SK-N-SH (cell line): ENCODE measurements around the gene DHCR24. TPM values are rescaled to one million over a fixed set of nuclear protein-coding genes. Genes with fewer than 3 reads are reported as not detected.

ENCODE experiments used
- CTCF ChIA-PET: fragments of 300-600, 350-600 bp; formaldehyde crosslinking; extraction: SDS; loops from one replicate; lab custom pipeline; 2021; lab: Yijun Ruan, JAX
- POLR2A ChIA-PET: fragments of 350-600 bp; sonication (Branson Sonifier 250); formaldehyde crosslinking; extraction: SDS; loops from one replicate; lab custom pipeline; 2020; ENCODE audit warnings: antibody characterized with exemption, inconsistent platforms; lab: Yijun Ruan, JAX
- DNase-seq: peaks from one replicate; pipeline ENCODE4 v3.0.0; 2012
- H2AFZ ChIP-seq: fragments of 200-600 bp; sonication (generic); 2 replicates; pipeline ENCODE4 v1.8.1; 2016; ENCODE audit warnings: antibody characterized with exemption, mild to moderate bottlenecking, low read depth
- H3F3A ChIP-seq: fragments of 200-600 bp; sonication (generic); replicated peaks from 2 replicates; pipeline ENCODE3; 2016; ENCODE audit warnings: antibody characterized with exemption, mild to moderate bottlenecking; ENCODE audit not compliant: insufficient read depth
- H3K27ac ChIP-seq, 2 experiments: fragments of 200-500 bp in 1 of 2; fragments of 200-600 bp in 1 of 2; sonication (Bioruptor generic) in 1 of 2; sonication (generic), shearing (Covaris generic) in 1 of 2; 2 replicates each; pipeline versions ENCODE4 v1.5.1 to v1.6.1; 2014 to 2016; ENCODE audit warnings: low read depth in 2 of 2, inconsistent platforms in 1 of 2, low read length in 1 of 2, mild to moderate bottlenecking in 1 of 2, mixed read lengths in 1 of 2
- H3K27me3 ChIP-seq: fragments of 200-600 bp; sonication (generic), shearing (Covaris generic); 2 replicates; pipeline ENCODE4 v1.6.1; 2016; ENCODE audit warnings: mixed run types; ENCODE audit not compliant: insufficient read depth
- H3K36me3 ChIP-seq, 2 experiments: fragments of 200-500 bp in 1 of 2; fragments of 200-600 bp in 1 of 2; sonication (Bioruptor generic) in 1 of 2; sonication (generic) in 1 of 2; replicated peaks in 1 of 2; 2 replicates each; pipeline versions ENCODE3 to v1.5.1; 2014 to 2016; ENCODE audit warnings: low read length in 1 of 2, mild to moderate bottlenecking in 1 of 2; ENCODE audit not compliant: insufficient read depth in 2 of 2, control insufficient read depth in 1 of 2
- H3K4me1 ChIP-seq, 2 experiments: fragments of 200-500 bp in 1 of 2; fragments of 200-600 bp in 1 of 2; sonication (Bioruptor generic) in 1 of 2; sonication (generic), shearing (Covaris generic) in 1 of 2; 2 replicates each; pipeline versions ENCODE4 v1.5.1 to v1.6.1; 2014 to 2016; ENCODE audit warnings: low read depth in 1 of 2, low read length in 1 of 2, mixed run types in 1 of 2; ENCODE audit not compliant: insufficient read depth in 2 of 2, control insufficient read depth in 1 of 2
- H3K4me2 ChIP-seq: fragments of 200-600 bp; sonication (generic), shearing (Covaris generic); 2 replicates; pipeline ENCODE4 v1.6.1; 2017; ENCODE audit warnings: mixed run types
- H3K4me3 ChIP-seq, 2 experiments: fragments of 200-500 bp in 1 of 2; fragments of 200-600 bp in 1 of 2; sonication (Bioruptor generic) in 1 of 2; sonication (generic), shearing (Covaris generic) in 1 of 2; 2 replicates each; pipeline versions ENCODE4 v1.5.1 to v1.8.1; 2014 to 2016; ENCODE audit warnings: low read depth in 2 of 2, inconsistent platforms in 1 of 2, low read length in 1 of 2, mild to moderate bottlenecking in 1 of 2, mixed read lengths in 1 of 2, moderate library complexity in 1 of 2
- H3K79me2 ChIP-seq: fragments of 200-600 bp; sonication (generic); 2 replicates; pipeline ENCODE4 v1.8.1; 2017; ENCODE audit warnings: mild to moderate bottlenecking; ENCODE audit not compliant: insufficient read depth
- H3K9ac ChIP-seq: fragments of 200-600 bp; sonication (generic); 2 replicates; pipeline ENCODE4 v1.6.1; 2017; ENCODE audit warnings: mixed run types
- H3K9me2 ChIP-seq: fragments of 200-600 bp; sonication (generic); 2 replicates; pipeline ENCODE4 v1.6.1; 2017; ENCODE audit warnings: mixed run types
- H3K9me3 ChIP-seq: fragments of 200-600 bp; sonication (generic); 2 replicates; pipeline ENCODE4 v1.6.1; 2017; ENCODE audit warnings: mixed run types, mild to moderate bottlenecking, moderate library complexity
- H4K20me1 ChIP-seq: fragments of 200-600 bp; sonication (generic); 2 replicates; pipeline ENCODE4 v1.6.1; 2017; ENCODE audit warnings: mild to moderate bottlenecking, mixed run types; ENCODE audit not compliant: insufficient read depth
- CHD2 ChIP-seq: fragments of 150-350 bp; IDR thresholded peaks from 2 replicates; pipeline ENCODE4 v1.6.1; 2018; ENCODE audit warnings: low read length; ENCODE audit not compliant: partially characterized antibody
- ELF1 ChIP-seq: IDR thresholded peaks from 2 replicates; pipeline ENCODE4 v1.4.0; 2012
- EZH2phosphoT487 ChIP-seq: fragments of 200-600 bp; sonication (generic); IDR thresholded peaks from 2 replicates; pipeline ENCODE4 v1.6.1; 2017; ENCODE audit warnings: low read depth, mixed run types, mild to moderate bottlenecking, antibody characterized with exemption, moderate library complexity, borderline replicate concordance
- FOSL2 ChIP-seq: IDR thresholded peaks from 2 replicates; pipeline ENCODE4 v1.4.0; 2012; ENCODE audit warnings: low read depth, mild to moderate bottlenecking, moderate library complexity, borderline replicate concordance
- GATA2 ChIP-seq: sonication (generic); formaldehyde crosslinking; IDR thresholded peaks from 2 replicates; pipeline ENCODE4 v1.5.0; 2020; ENCODE audit warnings: mild to moderate bottlenecking, missing genetic modification reagents
- MXI1 ChIP-seq: IDR thresholded peaks from 2 replicates; pipeline ENCODE4 v1.6.1; 2012; ENCODE audit warnings: mild to moderate bottlenecking, low read depth, low read length, improper control_type of control experiment
- NFIC ChIP-seq: IDR thresholded peaks from 2 replicates; pipeline ENCODE4 v1.4.0; 2012; ENCODE audit warnings: borderline replicate concordance
- NRF1 ChIP-seq: IDR thresholded peaks from 2 replicates; pipeline ENCODE4 v1.6.1; 2012; ENCODE audit warnings: low read depth, mild to moderate bottlenecking, low read length
- SMC3 ChIP-seq: IDR thresholded peaks from 2 replicates; pipeline ENCODE4 v1.6.1; 2012; ENCODE audit warnings: low read depth, low read length, improper control_type of control experiment
- TAF1 ChIP-seq: IDR thresholded peaks from 2 replicates; pipeline ENCODE4 v1.6.1; 2012; ENCODE audit warnings: low read depth, mild to moderate bottlenecking, low read length, moderate library complexity, borderline replicate concordance
- TCF12 ChIP-seq: IDR thresholded peaks from 2 replicates; pipeline ENCODE4 v1.4.0; 2012
- TEAD4 ChIP-seq: IDR thresholded peaks from 2 replicates; pipeline ENCODE4 v1.4.0; 2012; ENCODE audit warnings: mild to moderate bottlenecking, borderline replicate concordance; ENCODE audit not compliant: insufficient read depth
- WGBS: methylation state at CpG from one replicate; pipeline ENCODE4 v1.1.6; 2017; ENCODE audit warnings: low lambda C conversion rate; 5-methylcytosine and 5-hydroxymethylcytosine counted together
- polyA plus RNA-seq, 3 experiments: library from polyadenylated mRNA; depleted of rRNA; stranded (reverse); fragments of >200 nt; gene quantifications; 2 replicates each; pipeline ENCODE4 v1.2.3, GENCODE V29; 2012
- TF ChIP-seq, protein P1 (sequence below): fragments of 150-350 bp; IDR thresholded peaks from 2 replicates; pipeline ENCODE4 v1.6.1; 2017; ENCODE audit warnings: antibody characterized with exemption, low read length, low read depth, borderline replicate concordance
- TF ChIP-seq, protein P2 (sequence below): IDR thresholded peaks from 2 replicates; pipeline ENCODE4 v1.4.0; 2012; ENCODE audit warnings: low read depth
- TF ChIP-seq, protein P3 (sequence below): fragments of 200-600 bp; sonication (generic); IDR thresholded peaks from 2 replicates; pipeline ENCODE4 v1.6.1; 2017; ENCODE audit warnings: antibody characterized with exemption, mild to moderate bottlenecking, moderate library complexity
- TF ChIP-seq, protein P4 (sequence below): fragments of 150-350 bp; IDR thresholded peaks from 2 replicates; pipeline ENCODE4 v1.6.1; 2016; ENCODE audit warnings: mild to moderate bottlenecking, low read depth, low read length

Gene DHCR24
- polyA plus RNA-seq, 1 of the 3 experiments (the other 2 are of a cell fraction): 4.3 TPM

GRCh38 chr1:54845772-54846171 lies 41.2 kb downstream of the DHCR24 start:
- 98% methylated on average over 5 of the region's 5 CpGs for WGBS
- H4K20me1 ChIP-seq: no peaks in the 10 kb centered on the region
- H2AFZ ChIP-seq: no peak overlapping the region
- no peak for DNase-seq
- no peaks in the 10 kb centered on the region for H3K79me2 ChIP-seq
- ChIA-PET CTCF (no interaction called here), POLR2A (no interaction called here)
- no peaks in the 10 kb centered on the region for H3K27me3 ChIP-seq
- no peak overlapping the region for H3K27ac ChIP-seq
- no peak overlapping the region for H3K4me2 ChIP-seq
- H3K9me2 ChIP-seq: no peaks in the 10 kb centered on the region
- no peaks in the 10 kb centered on the region for H3K9me3 ChIP-seq
- no peaks in the 10 kb centered on the region for H3K36me3 ChIP-seq
- no peak overlapping the region for H3K9ac ChIP-seq
- no peaks in the 10 kb centered on the region for H3F3A ChIP-seq
- TF ChIP-seq EZH2phosphoT487 (no peak), GATA2 (CRISPR knock-in tag) (no peak), TCF12 (no peak), ELF1 (no peak), SMC3 (no peak), NRF1 (no peak), NFIC (no peak), MXI1 (no peak)
- TF ChIP-seq, protein P1, sequence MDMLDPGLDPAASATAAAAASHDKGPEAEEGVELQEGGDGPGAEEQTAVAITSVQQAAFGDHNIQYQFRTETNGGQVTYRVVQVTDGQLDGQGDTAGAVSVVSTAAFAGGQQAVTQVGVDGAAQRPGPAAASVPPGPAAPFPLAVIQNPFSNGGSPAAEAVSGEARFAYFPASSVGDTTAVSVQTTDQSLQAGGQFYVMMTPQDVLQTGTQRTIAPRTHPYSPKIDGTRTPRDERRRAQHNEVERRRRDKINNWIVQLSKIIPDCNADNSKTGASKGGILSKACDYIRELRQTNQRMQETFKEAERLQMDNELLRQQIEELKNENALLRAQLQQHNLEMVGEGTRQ: no peak
- no peaks in the 10 kb centered on the region for H3K4me1 ChIP-seq
- H3K4me3 ChIP-seq: no peak overlapping the region

DNA sequence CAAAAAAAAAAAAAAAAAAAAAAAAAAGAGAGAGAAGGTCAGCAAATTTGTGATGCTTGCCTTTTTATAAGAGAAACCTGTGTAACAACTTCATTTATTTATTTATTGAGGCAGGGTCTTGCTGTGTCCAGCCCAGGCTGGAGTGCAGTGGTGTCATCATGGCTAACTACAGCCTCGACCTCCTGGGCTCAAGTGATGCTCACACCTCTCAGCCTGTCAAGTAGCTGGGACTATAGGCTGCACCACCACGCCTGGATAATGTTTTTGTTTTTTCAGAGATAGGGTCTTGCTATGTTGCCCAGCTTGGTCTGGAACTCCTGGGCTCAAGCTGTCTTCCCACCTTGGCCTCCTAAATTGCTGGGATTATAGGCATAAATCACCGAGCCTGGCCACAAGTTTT lies 42.4 kb downstream of the DHCR24 start:
- no peak overlapping the region for H3K9ac ChIP-seq
- H3K79me2 ChIP-seq: no peaks in the 10 kb centered on the region
- 54% methylated on average over 3 of the region's 3 CpGs for WGBS
- H4K20me1 ChIP-seq: no peaks in the 10 kb centered on the region
- no peaks in the 10 kb centered on the region for H3K36me3 ChIP-seq
- no peak overlapping the region for H3K4me2 ChIP-seq
- H3K9me2 ChIP-seq: no peaks in the 10 kb centered on the region
- no peaks in the 10 kb centered on the region for H3K27me3 ChIP-seq
- ChIA-PET POLR2A (no interaction called here), CTCF (no interaction called here)
- no peaks in the 10 kb centered on the region for H3K4me1 ChIP-seq
- no peak overlapping the region for H3K4me3 ChIP-seq
- no peak overlapping the region for H2AFZ ChIP-seq
- no peak overlapping the region for H3K27ac ChIP-seq
- TF ChIP-seq, protein P2, sequence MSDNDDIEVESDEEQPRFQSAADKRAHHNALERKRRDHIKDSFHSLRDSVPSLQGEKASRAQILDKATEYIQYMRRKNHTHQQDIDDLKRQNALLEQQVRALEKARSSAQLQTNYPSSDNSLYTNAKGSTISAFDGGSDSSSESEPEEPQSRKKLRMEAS: no peak
- TF ChIP-seq CHD2: no peak
- TF ChIP-seq, all 33 proteins: peak for 0
- H3F3A ChIP-seq: no peaks in the 10 kb centered on the region
- no peak for DNase-seq
- no peaks in the 10 kb centered on the region for H3K9me3 ChIP-seq

DNA sequence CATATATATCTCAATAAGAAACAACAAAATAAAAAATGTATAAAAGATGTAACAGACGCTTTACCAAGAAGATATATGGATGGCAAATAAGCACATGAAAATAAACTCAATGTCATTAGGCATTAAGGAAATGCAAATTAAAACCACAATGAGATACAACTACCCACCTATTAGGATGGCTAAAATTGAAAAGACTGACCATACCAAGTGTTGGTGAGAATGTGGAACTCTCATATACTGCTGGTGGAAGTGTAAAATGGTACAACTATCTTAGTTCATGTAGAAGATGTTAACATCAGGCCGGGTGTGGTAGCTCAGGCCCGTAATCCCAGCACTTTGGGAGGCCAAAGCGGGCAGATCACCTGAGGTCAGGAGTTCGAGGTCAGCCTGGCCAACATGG lies 43.5 kb downstream of the DHCR24 start:
- Histone ChIP-seq H3K27ac (no peak overlapping the region), H3K9me2 (no peaks in the 10 kb centered on the region), H4K20me1 (no peaks in the 10 kb centered on the region), H3F3A (no peaks in the 10 kb centered on the region), H3K4me2 (no peak overlapping the region), H3K4me1 (no peaks in the 10 kb centered on the region), H3K27me3 (no peaks in the 10 kb centered on the region), H3K36me3 (no peaks in the 10 kb centered on the region), H3K79me2 (no peaks in the 10 kb centered on the region), H3K9ac (no peak overlapping the region), H3K4me3 (no peak overlapping the region), H2AFZ (no peak overlapping the region), H3K9me3 (no peaks in the 10 kb centered on the region)
- ChIA-PET CTCF (no interaction called here), POLR2A (no interaction called here)
- TF ChIP-seq TAF1 (no peak), ELF1 (no peak), TCF12 (no peak), FOSL2 (no peak), NRF1 (no peak), EZH2phosphoT487 (no peak), GATA2 (CRISPR knock-in tag) (no peak), TEAD4 (no peak)
- TF ChIP-seq, protein P3, sequence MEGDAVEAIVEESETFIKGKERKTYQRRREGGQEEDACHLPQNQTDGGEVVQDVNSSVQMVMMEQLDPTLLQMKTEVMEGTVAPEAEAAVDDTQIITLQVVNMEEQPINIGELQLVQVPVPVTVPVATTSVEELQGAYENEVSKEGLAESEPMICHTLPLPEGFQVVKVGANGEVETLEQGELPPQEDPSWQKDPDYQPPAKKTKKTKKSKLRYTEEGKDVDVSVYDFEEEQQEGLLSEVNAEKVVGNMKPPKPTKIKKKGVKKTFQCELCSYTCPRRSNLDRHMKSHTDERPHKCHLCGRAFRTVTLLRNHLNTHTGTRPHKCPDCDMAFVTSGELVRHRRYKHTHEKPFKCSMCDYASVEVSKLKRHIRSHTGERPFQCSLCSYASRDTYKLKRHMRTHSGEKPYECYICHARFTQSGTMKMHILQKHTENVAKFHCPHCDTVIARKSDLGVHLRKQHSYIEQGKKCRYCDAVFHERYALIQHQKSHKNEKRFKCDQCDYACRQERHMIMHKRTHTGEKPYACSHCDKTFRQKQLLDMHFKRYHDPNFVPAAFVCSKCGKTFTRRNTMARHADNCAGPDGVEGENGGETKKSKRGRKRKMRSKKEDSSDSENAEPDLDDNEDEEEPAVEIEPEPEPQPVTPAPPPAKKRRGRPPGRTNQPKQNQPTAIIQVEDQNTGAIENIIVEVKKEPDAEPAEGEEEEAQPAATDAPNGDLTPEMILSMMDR: no peak
- TF ChIP-seq, protein P4, sequence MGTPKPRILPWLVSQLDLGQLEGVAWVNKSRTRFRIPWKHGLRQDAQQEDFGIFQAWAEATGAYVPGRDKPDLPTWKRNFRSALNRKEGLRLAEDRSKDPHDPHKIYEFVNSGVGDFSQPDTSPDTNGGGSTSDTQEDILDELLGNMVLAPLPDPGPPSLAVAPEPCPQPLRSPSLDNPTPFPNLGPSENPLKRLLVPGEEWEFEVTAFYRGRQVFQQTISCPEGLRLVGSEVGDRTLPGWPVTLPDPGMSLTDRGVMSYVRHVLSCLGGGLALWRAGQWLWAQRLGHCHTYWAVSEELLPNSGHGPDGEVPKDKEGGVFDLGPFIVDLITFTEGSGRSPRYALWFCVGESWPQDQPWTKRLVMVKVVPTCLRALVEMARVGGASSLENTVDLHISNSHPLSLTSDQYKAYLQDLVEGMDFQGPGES: no peak
- 78% methylated on average over 5 of the region's 5 CpGs for WGBS
- no peak for DNase-seq
